PC-9 (cell line): ENCODE data around the gene WTIP.

Experiments
- EZH2 ChIP-seq: fragments of 200-600 bp; sonication (generic); IDR thresholded peaks from 2 replicates; pipeline ENCODE4 v1.8.0; 2017; ENCODE audit warnings: antibody characterized with exemption, low read depth
- TF ChIP-seq, protein P1 (sequence below): fragments of 200-600 bp; sonication (generic); conservative IDR thresholded peaks from 2 replicates; pipeline ENCODE4 v1.6.1; 2017; ENCODE audit warnings: mixed run types, antibody characterized with exemption, mild to moderate bottlenecking, moderate library complexity

GRCh38 chr19:34480491-34480890 is 1.1 kb upstream of the WTIP start:
- TF ChIP-seq, protein P1, sequence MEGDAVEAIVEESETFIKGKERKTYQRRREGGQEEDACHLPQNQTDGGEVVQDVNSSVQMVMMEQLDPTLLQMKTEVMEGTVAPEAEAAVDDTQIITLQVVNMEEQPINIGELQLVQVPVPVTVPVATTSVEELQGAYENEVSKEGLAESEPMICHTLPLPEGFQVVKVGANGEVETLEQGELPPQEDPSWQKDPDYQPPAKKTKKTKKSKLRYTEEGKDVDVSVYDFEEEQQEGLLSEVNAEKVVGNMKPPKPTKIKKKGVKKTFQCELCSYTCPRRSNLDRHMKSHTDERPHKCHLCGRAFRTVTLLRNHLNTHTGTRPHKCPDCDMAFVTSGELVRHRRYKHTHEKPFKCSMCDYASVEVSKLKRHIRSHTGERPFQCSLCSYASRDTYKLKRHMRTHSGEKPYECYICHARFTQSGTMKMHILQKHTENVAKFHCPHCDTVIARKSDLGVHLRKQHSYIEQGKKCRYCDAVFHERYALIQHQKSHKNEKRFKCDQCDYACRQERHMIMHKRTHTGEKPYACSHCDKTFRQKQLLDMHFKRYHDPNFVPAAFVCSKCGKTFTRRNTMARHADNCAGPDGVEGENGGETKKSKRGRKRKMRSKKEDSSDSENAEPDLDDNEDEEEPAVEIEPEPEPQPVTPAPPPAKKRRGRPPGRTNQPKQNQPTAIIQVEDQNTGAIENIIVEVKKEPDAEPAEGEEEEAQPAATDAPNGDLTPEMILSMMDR: no peak
- no peak for TF ChIP-seq EZH2
